ENCODE measurements around the gene COPZ2.

DNA sequence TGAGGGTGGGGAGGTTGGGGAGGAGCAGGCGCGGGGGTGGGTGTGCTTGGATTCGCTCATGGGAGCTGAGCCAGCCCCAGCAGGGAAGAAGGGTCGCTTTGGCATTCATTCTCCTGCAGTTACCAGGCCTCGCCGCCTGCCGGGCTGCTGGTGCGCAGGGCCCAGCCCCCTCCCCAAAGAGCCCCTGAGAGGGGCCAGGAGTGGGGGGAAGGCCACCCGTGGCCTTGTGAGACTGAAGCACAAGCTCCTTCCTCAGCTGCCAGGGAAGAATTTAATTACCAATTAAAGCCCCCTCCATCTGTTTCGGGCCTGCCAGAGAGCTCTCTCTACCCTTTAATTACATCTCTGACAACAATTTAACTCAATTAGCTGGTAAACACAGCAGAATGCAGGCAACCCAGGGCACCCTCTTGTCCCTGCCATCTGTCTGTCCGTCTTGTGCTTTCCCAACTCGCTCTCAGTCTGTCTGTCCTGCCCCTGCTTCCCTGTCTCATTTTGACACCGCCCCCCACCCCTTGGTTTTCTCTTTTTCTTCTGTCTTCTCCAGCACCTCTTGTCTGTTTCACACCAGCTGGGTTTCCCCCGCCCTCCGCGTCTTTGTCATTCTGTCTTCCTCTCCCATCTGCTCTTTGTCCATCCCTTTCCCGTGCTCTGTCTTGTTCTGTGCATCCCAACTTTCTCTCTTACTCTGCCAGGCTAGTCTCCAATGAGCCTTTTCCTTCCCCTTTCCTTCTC lies 34.0 kb downstream of the COPZ2 start:
- TF ChIP-seq, protein P1, sequence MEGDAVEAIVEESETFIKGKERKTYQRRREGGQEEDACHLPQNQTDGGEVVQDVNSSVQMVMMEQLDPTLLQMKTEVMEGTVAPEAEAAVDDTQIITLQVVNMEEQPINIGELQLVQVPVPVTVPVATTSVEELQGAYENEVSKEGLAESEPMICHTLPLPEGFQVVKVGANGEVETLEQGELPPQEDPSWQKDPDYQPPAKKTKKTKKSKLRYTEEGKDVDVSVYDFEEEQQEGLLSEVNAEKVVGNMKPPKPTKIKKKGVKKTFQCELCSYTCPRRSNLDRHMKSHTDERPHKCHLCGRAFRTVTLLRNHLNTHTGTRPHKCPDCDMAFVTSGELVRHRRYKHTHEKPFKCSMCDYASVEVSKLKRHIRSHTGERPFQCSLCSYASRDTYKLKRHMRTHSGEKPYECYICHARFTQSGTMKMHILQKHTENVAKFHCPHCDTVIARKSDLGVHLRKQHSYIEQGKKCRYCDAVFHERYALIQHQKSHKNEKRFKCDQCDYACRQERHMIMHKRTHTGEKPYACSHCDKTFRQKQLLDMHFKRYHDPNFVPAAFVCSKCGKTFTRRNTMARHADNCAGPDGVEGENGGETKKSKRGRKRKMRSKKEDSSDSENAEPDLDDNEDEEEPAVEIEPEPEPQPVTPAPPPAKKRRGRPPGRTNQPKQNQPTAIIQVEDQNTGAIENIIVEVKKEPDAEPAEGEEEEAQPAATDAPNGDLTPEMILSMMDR (conservative IDR thresholded peaks at IDR 0.05), result no peak
- TF ChIP-seq ZFX (IDR thresholded peaks at IDR 0.05), result no peak
